A549 (cell line): ENCODE measurements around the gene ATAT1. TPM values are rescaled to one million over a fixed set of nuclear protein-coding genes. Genes with fewer than 3 reads are reported as not detected.
A peak's percentile ranks its signal among the peaks of the same experiment; 100 is the strongest.

Source experiments
- ATAC-seq, 2 experiments: fragments of 200-7000 bp in 1 of 2; fragments of >200 bp in 1 of 2; cut with Nextera tagmentation in 1 of 2; cut with Tn5 transposase in 1 of 2; 3 replicates each; pipeline versions ENCODE4 v1.8.0 to v1.9.1; 2018 to 2020; ENCODE audit warnings: mild to moderate bottlenecking in 1 of 2, moderate library complexity in 1 of 2
- CTCF ChIA-PET: fragments of 300-600 bp; sonication (Branson Sonifier 250); formaldehyde crosslinking; extraction: SDS; loops from one replicate; lab custom pipeline; 2021; ENCODE audit warnings: antibody characterized with exemption, inconsistent platforms; lab: Yijun Ruan, JAX
- POLR2A ChIA-PET: fragments of 350-600 bp; formaldehyde crosslinking; extraction: SDS; loops from one replicate; lab custom pipeline; 2021; ENCODE audit warnings: antibody characterized with exemption, inconsistent platforms; lab: Yijun Ruan, JAX
- DNase-seq, 2 experiments: peaks; one replicate each; pipeline versions ENCODE4 v3.0.0 to v3.0.0-alpha.2; 2011 to 2016; ENCODE audit warnings: low read depth in 1 of 2, low spot score in 1 of 2
- FAIRE-seq: peaks from 2 replicates; lab custom pipeline; 2011; peaks lifted over from hg19 to GRCh38; lab: Jason Lieb, UNC
- H3K27ac ChIP-seq, 2 experiments: fragments of >200 bp; sonication (Bioruptor Twin); formaldehyde crosslinking; 3 replicates each; pipeline ENCODE4 v1.5.1; 2016 to 2017
- H3K4me1 ChIP-seq: fragments of >200 bp; sonication (Bioruptor Twin); formaldehyde crosslinking; 3 replicates; pipeline ENCODE4 v1.6.1; 2016
- H3K4me2 ChIP-seq: fragments of >200 bp; sonication (Bioruptor Twin); formaldehyde crosslinking; 3 replicates; pipeline ENCODE4 v1.6.1; 2016
- H3K4me3 ChIP-seq: fragments of >200 bp; sonication (Bioruptor Twin); formaldehyde crosslinking; 3 replicates; pipeline ENCODE4 v1.5.1; 2016
- H3K9me3 ChIP-seq: fragments of >200 bp; sonication (Bioruptor Twin); formaldehyde crosslinking; 3 replicates; pipeline ENCODE4 v1.6.1; 2016
- BHLHE40 ChIP-seq: IDR thresholded peaks from 2 replicates; pipeline ENCODE4 v1.6.1; 2012; ENCODE audit warnings: low read depth, low read length, inconsistent platforms
- CEBPB ChIP-seq, 2 experiments: fragments of >200 bp in 1 of 2; sonication (Bioruptor Twin) in 1 of 2; formaldehyde crosslinking in 1 of 2; IDR thresholded peaks; 2 replicates each; pipeline ENCODE4 v1.6.1; 2012 to 2016
- CHD2 ChIP-seq: fragments of 150-350 bp; IDR thresholded peaks from 2 replicates; pipeline ENCODE4 v1.6.1; 2014; ENCODE audit warnings: low read length; ENCODE audit not compliant: partially characterized antibody
- EP300 ChIP-seq, 2 experiments: fragments of >200 bp; sonication (Bioruptor Twin); formaldehyde crosslinking; IDR thresholded peaks; 2 replicates in 1 of 2; 3 replicates in 1 of 2; pipeline ENCODE4 v1.6.1; 2016 to 2017
- FOSL2 ChIP-seq, 2 experiments: fragments of 450-650 bp in 1 of 2; fragments of >200 bp in 1 of 2; sonication (Bioruptor Twin) in 1 of 2; formaldehyde crosslinking; IDR thresholded peaks; 2 replicates each; pipeline versions ENCODE4 v1.5.0 to v1.6.1; 2016 to 2020; ENCODE audit warnings: mild to moderate bottlenecking in 1 of 2, moderate library complexity in 1 of 2
- FOXS1 ChIP-seq: fragments of 250-450 bp; sonication (Bioruptor Pico); IDR thresholded peaks from 2 replicates; pipeline ENCODE4 v1.5.0; 2020; ENCODE audit warnings: mild to moderate bottlenecking, moderate library complexity
- HDAC2 ChIP-seq: fragments of 200-600 bp; sonication (generic); IDR thresholded peaks from 2 replicates; pipeline ENCODE4 v1.6.1; 2016
- HOXA7 ChIP-seq: fragments of 250-450 bp; sonication (Bioruptor Pico); IDR thresholded peaks from 2 replicates; pipeline ENCODE4 v1.5.0; 2020; ENCODE audit warnings: mild to moderate bottlenecking, moderate library complexity
- JUN ChIP-seq, 2 experiments: fragments of >200 bp; sonication (Bioruptor Twin); formaldehyde crosslinking; IDR thresholded peaks; 2 replicates in 1 of 2; 3 replicates in 1 of 2; pipeline ENCODE4 v1.6.1; 2016 to 2017
- KDM1A ChIP-seq: fragments of 200-600 bp; sonication (generic); IDR thresholded peaks from 2 replicates; pipeline ENCODE4 v1.6.1; 2016; ENCODE audit warnings: low read depth, mild to moderate bottlenecking
- MAZ ChIP-seq: fragments of 150-350 bp; IDR thresholded peaks from 2 replicates; pipeline ENCODE4 v1.6.1; 2014; ENCODE audit warnings: antibody characterized with exemption, low read depth, low read length, borderline replicate concordance
- MYC ChIP-seq: IDR thresholded peaks from 2 replicates; pipeline ENCODE4 v1.6.1; 2012; ENCODE audit warnings: mild to moderate bottlenecking, inconsistent platforms, low read length, improper control_type of control experiment, borderline replicate concordance
- NPAS2 ChIP-seq: fragments of 250-450 bp; sonication (Bioruptor Pico); IDR thresholded peaks from 2 replicates; pipeline ENCODE4 v1.8.0; 2022; ENCODE audit warnings: mild to moderate bottlenecking, moderate library complexity, borderline replicate concordance
- PHF8 ChIP-seq: fragments of 200-600 bp; sonication (generic); IDR thresholded peaks from 2 replicates; pipeline ENCODE4 v1.6.1; 2016; ENCODE audit warnings: low read depth, mild to moderate bottlenecking, antibody characterized with exemption, moderate library complexity, borderline replicate concordance
- POLR2A ChIP-seq: IDR thresholded peaks from 2 replicates; pipeline ENCODE4 v1.6.1; 2012; ENCODE audit warnings: mild to moderate bottlenecking, low read length
- RAD21 ChIP-seq, 2 experiments: fragments of >200 bp in 1 of 2; sonication (Bioruptor Twin) in 1 of 2; formaldehyde crosslinking in 1 of 2; IDR thresholded peaks in 1 of 2; conservative IDR thresholded peaks in 1 of 2; 2 replicates in 1 of 2; 3 replicates in 1 of 2; pipeline ENCODE4 v1.6.1; 2012 to 2018; ENCODE audit warnings: inconsistent platforms in 1 of 2
- RARB ChIP-seq: fragments of 250-450 bp; sonication (Bioruptor Pico); IDR thresholded peaks from 2 replicates; pipeline ENCODE4 v1.8.0; 2021; ENCODE audit warnings: mild to moderate bottlenecking, moderate library complexity
- RCOR1 ChIP-seq: fragments of 150-350 bp; IDR thresholded peaks from 2 replicates; pipeline ENCODE4 v1.6.1; 2014; ENCODE audit warnings: antibody characterized with exemption, low read length, low read depth
- RNF2 ChIP-seq: fragments of 200-600 bp; sonication (generic); IDR thresholded peaks from 2 replicates; pipeline ENCODE4 v1.6.1; 2016; ENCODE audit warnings: low read depth, mild to moderate bottlenecking, antibody characterized with exemption, moderate library complexity, borderline replicate concordance
- TFCP2L1 ChIP-seq: fragments of 250-450 bp; sonication (Bioruptor Pico); IDR thresholded peaks from 2 replicates; pipeline ENCODE4 v1.5.0; 2021; ENCODE audit warnings: mild to moderate bottlenecking
- TP53 ChIP-seq: fragments of 250-450 bp; sonication (Bioruptor Pico); IDR thresholded peaks from 2 replicates; pipeline ENCODE4 v1.5.0; 2021; ENCODE audit warnings: mild to moderate bottlenecking, moderate library complexity
- ZC3H11A ChIP-seq: fragments of 450-650 bp; IDR thresholded peaks from 2 replicates; pipeline ENCODE4 v1.6.1; 2014; ENCODE audit warnings: antibody characterized with exemption, mild to moderate bottlenecking
- ZFP36 ChIP-seq: fragments of 450-650 bp; IDR thresholded peaks from 2 replicates; pipeline ENCODE4 v1.6.1; 2014; ENCODE audit warnings: borderline replicate concordance; ENCODE audit not compliant: partially characterized antibody
- ZNF302 ChIP-seq: fragments of 250-450 bp; sonication (Bioruptor Pico); IDR thresholded peaks from 2 replicates; pipeline ENCODE4 v1.9.0; 2021; ENCODE audit warnings: inconsistent platforms, mild to moderate bottlenecking, moderate library complexity
- WGBS: methylation state at CpG from one replicate; pipeline ENCODE4 v1.1.6; 2017; ENCODE audit errors: missing lambda C conversion rate; 5-methylcytosine and 5-hydroxymethylcytosine counted together
- polyA plus RNA-seq, 4 experiments: library from polyadenylated mRNA; depleted of rRNA in 3 of 4; stranded (reverse); fragments of >200 nt; fragmentation: RNase III in 1 of 4; extraction: RNeasy Plus Mini Kit Qiagen cat#74134 plus additional on column Dnase treatment in 1 of 4; gene quantifications; 2 replicates in 3 of 4; 3 replicates in 1 of 4; pipeline ENCODE4 v1.2.3, GENCODE V29; 2011 to 2017
- TF ChIP-seq, protein P1 (sequence below): fragments of 450-650 bp; IDR thresholded peaks from 2 replicates; pipeline ENCODE4 v1.6.1; 2014; ENCODE audit warnings: antibody characterized with exemption
- TF ChIP-seq, protein P2 (sequence below): fragments of 250-450 bp; sonication (Bioruptor Pico); IDR thresholded peaks from 2 replicates; pipeline ENCODE4 v1.5.0; 2020; ENCODE audit warnings: low read depth, mild to moderate bottlenecking, moderate library complexity

Gene ATAT1
- polyA plus RNA-seq, 2 of the 4 experiments (the other 2 are of a cell fraction) = 7.4 to 8.6 TPM

DNA sequence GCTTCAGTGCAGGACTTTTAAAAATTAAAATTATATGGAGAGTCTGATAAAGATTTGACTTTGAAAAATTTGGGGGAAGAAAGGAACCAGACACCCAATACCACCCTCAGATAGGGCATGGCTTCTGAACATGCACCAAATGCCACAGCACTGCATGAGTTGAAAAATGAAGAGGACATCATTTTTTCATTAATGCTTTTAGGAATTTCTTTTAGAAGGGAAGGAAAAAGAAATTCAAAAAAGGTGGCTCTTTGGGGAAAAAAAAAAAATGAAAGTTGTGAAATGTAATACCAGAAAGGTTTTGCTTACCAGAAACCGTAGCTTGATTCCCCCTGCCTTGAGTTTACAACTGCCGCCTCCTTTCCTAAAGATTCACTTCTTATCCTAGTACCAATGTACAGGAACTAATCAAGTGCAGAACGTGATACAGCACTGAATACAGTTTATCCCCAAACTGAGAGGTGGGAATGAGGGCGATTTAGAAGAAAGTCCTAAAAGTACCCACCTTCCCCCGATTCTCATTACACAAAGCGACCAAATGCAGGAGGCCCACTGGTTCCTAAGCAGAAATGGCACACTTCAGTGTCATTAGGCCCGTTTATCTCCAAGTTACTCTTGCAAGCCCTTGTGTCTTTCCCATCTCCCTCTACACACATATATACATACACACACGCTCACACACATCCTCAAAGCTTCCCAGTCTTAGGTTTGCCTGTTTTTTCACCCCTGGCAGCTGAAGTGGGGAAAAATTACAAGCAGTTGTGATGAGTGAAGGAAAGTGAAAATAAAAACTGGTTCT lies 12.4 kb upstream of the ATAT1 start:
- no peaks in the 10 kb centered on the region for H3K9me3 ChIP-seq
- TF ChIP-seq CHD2 (no peak), TFCP2L1 (CRISPR knock-in tag) (peak; percentile 29; the same call in 1 of the 2 replicates), POLR2A (no peak), ZC3H11A (no peak)
- TF ChIP-seq, all 56 proteins: peak for 1
- Histone ChIP-seq H3K27ac (peak overlapping the region; percentile 90 to 97), H3K4me3 (peak overlapping the region; percentile 88), H3K4me1 (peaks cover 39% of the 10 kb centered on the region), H3K4me2 (peak overlapping the region; percentile 100)
- WGBS = 45% methylated on average over 8 of the region's 8 CpGs
- ChIA-PET CTCF (interaction anchor here (1.1 to 3.7 kb wide), 5 partner anchors 16 to 161 kb away, joined by 3 to 16 read pairs (median 6); partner anchors contain the start of gene DHX16), POLR2A (interaction anchor here (0.6 to 3.0 kb wide), 15 partner anchors 9 to 138 kb away, joined by 3 to 15 read pairs (median 5); partner anchors contain the start of genes ABCF1 and MDC1)
- FAIRE-seq = no peak
- ATAC-seq = no peak
- no peak for DNase-seq

DNA sequence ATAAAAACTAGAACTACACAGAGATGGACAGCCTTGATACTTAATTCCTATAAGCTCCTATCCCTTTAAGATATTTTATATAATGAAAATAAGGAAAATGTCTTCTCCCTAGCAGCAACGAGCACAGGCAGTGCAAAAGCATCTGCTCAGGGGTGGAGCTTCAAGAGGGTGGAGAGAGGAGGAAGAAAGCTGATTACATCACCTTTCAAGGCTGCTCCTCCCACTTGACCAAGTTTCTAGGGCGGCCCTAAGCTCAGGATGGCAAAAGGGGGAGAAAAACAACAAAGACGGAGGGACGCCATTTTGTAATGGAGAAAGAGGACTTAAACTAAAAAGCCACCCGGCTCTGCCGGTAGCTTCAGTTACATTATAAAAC lies 11.8 kb upstream of the ATAT1 start:
- TF ChIP-seq CEBPB (IDR thresholded peaks at IDR 0.05) (peak in 1 of 2 experiments; percentile 58; a peak in 1 of 4 replicates), KDM1A (no peak), JUN (IDR thresholded peaks at IDR 0.05) (peak in 1 of 2 experiments; percentile 46; a peak in 2 of 5 replicates), POLR2A (0 out of 2 replicates have a peak, but pooled peaks have one; percentile 35), NPAS2 (CRISPR knock-in tag) (no peak), ZNF302 (CRISPR knock-in tag) (no peak)
- TF ChIP-seq, protein P1, sequence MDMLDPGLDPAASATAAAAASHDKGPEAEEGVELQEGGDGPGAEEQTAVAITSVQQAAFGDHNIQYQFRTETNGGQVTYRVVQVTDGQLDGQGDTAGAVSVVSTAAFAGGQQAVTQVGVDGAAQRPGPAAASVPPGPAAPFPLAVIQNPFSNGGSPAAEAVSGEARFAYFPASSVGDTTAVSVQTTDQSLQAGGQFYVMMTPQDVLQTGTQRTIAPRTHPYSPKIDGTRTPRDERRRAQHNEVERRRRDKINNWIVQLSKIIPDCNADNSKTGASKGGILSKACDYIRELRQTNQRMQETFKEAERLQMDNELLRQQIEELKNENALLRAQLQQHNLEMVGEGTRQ = no peak
- H3K4me3 ChIP-seq = peak overlapping the region; percentile 88
- ATAC-seq (peak; percentile 68 to 76), DNase-seq (peak; percentile 76 to 95), FAIRE-seq (no peak)
- peak overlapping the region; percentile 90 to 97 for H3K27ac ChIP-seq
- ChIA-PET POLR2A (interaction anchor here (0.6 to 3.0 kb wide), 15 partner anchors 9 to 137 kb away, joined by 3 to 15 read pairs (median 5); partner anchors contain the start of genes ABCF1 and MDC1), CTCF (interaction anchor here (1.1 to 3.7 kb wide), 4 partner anchors 17 to 161 kb away, joined by 3 to 16 read pairs (median 6); partner anchors contain the start of gene DHX16)
- H3K4me2 ChIP-seq = peak overlapping the region; percentile 100
- H3K4me1 ChIP-seq = peaks cover 39% of the 10 kb centered on the region
- WGBS = 0% methylated on average over 6 of the region's 6 CpGs
- H3K9me3 ChIP-seq = no peaks in the 10 kb centered on the region

DNA sequence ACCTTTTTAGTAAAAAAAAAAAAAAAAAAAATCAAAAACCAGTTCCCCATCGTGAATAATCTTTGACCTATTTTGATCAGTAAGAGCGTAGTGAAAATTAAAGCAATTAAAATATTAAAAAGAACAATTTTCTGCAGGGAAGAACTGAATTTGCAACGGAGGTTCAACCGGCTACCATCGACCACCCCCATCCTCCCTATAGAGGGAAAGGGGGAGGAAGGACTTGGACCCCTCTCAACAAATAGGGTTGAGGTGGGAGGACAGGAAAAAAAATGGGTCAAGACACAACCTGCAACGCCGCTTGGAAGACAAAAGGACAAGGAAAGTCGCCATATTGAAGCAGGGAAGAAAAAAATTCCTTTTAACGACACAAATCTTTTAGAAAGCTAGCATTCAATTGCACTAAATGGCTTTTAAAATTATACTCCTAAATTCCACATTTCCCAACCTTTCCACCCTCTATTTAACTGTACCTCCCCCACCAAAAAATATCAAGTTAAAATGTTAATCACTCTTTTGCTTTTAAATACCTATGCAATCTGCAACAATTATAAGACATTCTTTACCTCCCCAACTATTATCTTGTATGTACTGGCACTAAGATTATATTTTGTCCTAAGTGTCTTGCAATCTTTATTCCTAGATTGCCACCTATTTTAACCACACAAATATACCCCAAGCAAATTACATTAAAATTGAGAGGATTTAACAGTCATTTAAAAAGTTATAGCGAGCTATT lies 11.3 kb upstream of the ATAT1 start:
- WGBS = under 1% methylated on average over 10 of the region's 10 CpGs
- CTCF ChIA-PET = interaction anchor here (1.6 to 3.7 kb wide), 2 partner anchors 17 to 57 kb away, joined by 4 to 16 read pairs; partner anchors contain the start of gene DHX16
- peak; percentile 18 to 24; a peak in 3 of 6 replicates for ATAC-seq
- peak in 1 of 2 experiments; percentile 79 for DNase-seq
- H3K4me2 ChIP-seq = peak overlapping the region; percentile 100
- H3K4me3 ChIP-seq = peak overlapping the region; percentile 88
- H3K9me3 ChIP-seq = no peaks in the 10 kb centered on the region
- no peak for FAIRE-seq
- H3K27ac ChIP-seq = peak overlapping the region; percentile 90 to 97
- H3K4me1 ChIP-seq = peaks cover 39% of the 10 kb centered on the region
- POLR2A ChIA-PET = interaction anchor here (0.6 to 3.0 kb wide), 16 partner anchors 10 to 137 kb away, joined by 3 to 15 read pairs (median 4); partner anchors contain the start of genes ABCF1, GNL1 and MDC1
- peak; percentile 97 for TF ChIP-seq HOXA7
- TF ChIP-seq, protein P2, sequence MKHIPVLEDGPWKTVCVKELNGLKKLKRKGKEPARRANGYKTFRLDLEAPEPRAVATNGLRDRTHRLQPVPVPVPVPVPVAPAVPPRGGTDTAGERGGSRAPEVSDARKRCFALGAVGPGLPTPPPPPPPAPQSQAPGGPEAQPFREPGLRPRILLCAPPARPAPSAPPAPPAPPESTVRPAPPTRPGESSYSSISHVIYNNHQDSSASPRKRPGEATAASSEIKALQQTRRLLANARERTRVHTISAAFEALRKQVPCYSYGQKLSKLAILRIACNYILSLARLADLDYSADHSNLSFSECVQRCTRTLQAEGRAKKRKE (CRISPR knock-in tag) = no peak
- TF ChIP-seq ZNF302 (CRISPR knock-in tag) = no peak
- no peak for TF ChIP-seq BHLHE40
- no peak for TF ChIP-seq PHF8
- TF ChIP-seq RAD21 (conservative IDR thresholded peaks at IDR 0.05 in 1 of 2, IDR thresholded peaks at IDR 0.05 in 1 of 2) = no peak
- no peak for TF ChIP-seq ZFP36
- no peak for TF ChIP-seq FOSL2 (IDR thresholded peaks at IDR 0.05)
- TF ChIP-seq FOSL2 (CRISPR knock-in tag; IDR thresholded peaks at IDR 0.05) = no peak
- peak; percentile 67 for TF ChIP-seq RARB (CRISPR knock-in tag)
- TF ChIP-seq TP53 (CRISPR knock-in tag) = peak; percentile 84
- no peak for TF ChIP-seq MYC
- no peak for TF ChIP-seq FOXS1 (CRISPR knock-in tag)
- TF ChIP-seq TFCP2L1 (CRISPR knock-in tag) = peak; percentile 75; the same call in 1 of the 2 replicates
- peak in 1 of 2 experiments; percentile 37; a peak in 3 of 5 replicates for TF ChIP-seq JUN (IDR thresholded peaks at IDR 0.05)
- no peak for TF ChIP-seq MAZ
- TF ChIP-seq RCOR1 = no peak
- no peak for TF ChIP-seq HDAC2
- no peak for TF ChIP-seq NPAS2 (CRISPR knock-in tag)
- no peak for TF ChIP-seq EP300 (IDR thresholded peaks at IDR 0.05)
- TF ChIP-seq RNF2 = no peak
